Omental fat pad (tissue), 4 donors: Measurements from ENCODE around the gene TNPO2. TPM values are rescaled to one million over a fixed set of nuclear protein-coding genes. Genes with fewer than 3 reads are reported as not detected.

Experiments used
- ATAC-seq: fragments of 150-250 bp; one replicate; pipeline ENCODE4 v1.9.1; 2016; ENCODE audit warnings: mild to moderate bottlenecking, moderate library complexity; ENCODE audit not compliant: low FRiP score
- DNase-seq: peaks from one replicate; pipeline ENCODE4 v3.0.0-alpha.2; 2019; ENCODE audit warnings: low spot score
- small RNA-seq: library from RNA; depleted of rRNA; stranded (forward); fragments of <200 nt; gene quantifications from one replicate; pipeline ENCODE3, GENCODE V24; 2016
- total RNA-seq, 4 donors: library from RNA; depleted of rRNA; stranded (reverse); fragments of >200 nt; gene quantifications; one replicate each; pipeline ENCODE4 v1.1.0, GENCODE V29; 2016
- TF ChIP-seq, protein P1 (sequence below), 3 donors: fragments of 450-650 bp; IDR thresholded peaks; one replicate each; pipeline ENCODE4 v1.5.1; 2016 to 2017; ENCODE audit warnings: antibody characterized with exemption in 3 of 3, mild to moderate bottlenecking in 3 of 3, moderate library complexity in 2 of 3

The TNPO2 gene
- total RNA-seq, 4 donors from 2014 or later: 44.8 to 95.4 (median 55.8) TPM

- ATAC-seq (no peak), DNase-seq (no peak)
- TF ChIP-seq, protein P1, sequence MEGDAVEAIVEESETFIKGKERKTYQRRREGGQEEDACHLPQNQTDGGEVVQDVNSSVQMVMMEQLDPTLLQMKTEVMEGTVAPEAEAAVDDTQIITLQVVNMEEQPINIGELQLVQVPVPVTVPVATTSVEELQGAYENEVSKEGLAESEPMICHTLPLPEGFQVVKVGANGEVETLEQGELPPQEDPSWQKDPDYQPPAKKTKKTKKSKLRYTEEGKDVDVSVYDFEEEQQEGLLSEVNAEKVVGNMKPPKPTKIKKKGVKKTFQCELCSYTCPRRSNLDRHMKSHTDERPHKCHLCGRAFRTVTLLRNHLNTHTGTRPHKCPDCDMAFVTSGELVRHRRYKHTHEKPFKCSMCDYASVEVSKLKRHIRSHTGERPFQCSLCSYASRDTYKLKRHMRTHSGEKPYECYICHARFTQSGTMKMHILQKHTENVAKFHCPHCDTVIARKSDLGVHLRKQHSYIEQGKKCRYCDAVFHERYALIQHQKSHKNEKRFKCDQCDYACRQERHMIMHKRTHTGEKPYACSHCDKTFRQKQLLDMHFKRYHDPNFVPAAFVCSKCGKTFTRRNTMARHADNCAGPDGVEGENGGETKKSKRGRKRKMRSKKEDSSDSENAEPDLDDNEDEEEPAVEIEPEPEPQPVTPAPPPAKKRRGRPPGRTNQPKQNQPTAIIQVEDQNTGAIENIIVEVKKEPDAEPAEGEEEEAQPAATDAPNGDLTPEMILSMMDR (IDR thresholded peaks at IDR 0.05): no peak
These were observed 65.8 kb downstream of the TNPO2 start for GRCh38 chr19:12657966-12658365.

DNA sequence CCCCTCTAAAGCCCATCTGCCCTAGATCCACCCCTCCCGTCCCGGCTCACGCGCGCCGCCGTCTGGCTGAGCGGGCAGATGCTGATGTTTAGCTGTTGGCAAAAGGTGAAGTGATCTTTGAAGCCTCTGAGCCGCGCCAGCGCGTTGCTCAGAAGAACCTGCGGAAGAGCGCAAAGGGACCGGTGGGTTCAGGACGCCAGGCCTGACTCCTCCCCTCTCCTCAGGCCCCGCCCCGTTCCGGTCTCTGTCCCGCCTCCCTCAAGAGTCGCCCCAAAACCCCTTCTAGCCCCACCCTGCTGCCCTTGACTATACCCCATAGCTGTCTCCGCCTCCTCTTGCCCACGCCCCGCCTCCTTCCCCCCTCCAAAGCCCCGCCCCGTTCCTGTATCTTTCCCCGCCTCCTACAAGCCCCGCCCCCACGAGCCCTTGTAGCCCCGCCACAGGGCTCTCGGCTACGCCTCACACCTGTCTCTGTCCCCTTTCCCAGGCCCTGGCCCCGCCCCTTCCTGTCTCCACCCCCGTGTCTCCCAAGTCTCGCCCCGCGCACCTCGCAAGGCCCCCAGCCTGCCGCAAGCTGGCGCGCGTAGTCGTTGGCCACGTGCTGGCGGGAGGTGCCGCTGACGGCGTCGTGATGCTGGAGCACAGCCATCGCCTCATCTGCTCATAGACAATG is 66.7 kb downstream of the TNPO2 start:
- TF ChIP-seq, protein P1 (IDR thresholded peaks at IDR 0.05): no peak
- no peak for ATAC-seq

DNA sequence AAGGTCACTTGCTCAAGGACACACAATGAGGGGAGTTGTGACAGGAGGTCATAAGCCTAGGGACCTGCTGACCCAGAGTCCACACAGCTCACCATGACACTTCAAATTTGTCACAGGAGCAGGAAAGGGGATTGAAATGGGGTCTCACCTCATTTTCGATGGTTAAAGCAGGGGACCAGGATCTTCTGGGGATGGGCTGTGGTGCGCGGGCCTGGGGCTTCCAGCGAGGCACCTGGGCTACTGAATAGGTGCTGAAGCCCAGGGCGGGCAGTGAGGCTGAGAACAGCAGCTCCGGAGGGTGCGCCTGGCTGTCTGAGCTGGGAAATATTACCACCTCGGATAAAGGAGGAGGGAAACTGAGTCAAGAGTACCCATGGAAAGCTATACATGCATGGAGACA is 68.2 kb downstream of the TNPO2 start:
- DNase-seq (no peak), ATAC-seq (no peak)
- TF ChIP-seq, protein P1 (IDR thresholded peaks at IDR 0.05): no peak

More for the DNA sequence above, 66.7 kb downstream of the TNPO2 start:
- no peak for DNase-seq

GRCh38 chr19:12652219-12652618 is 71.5 kb downstream of the TNPO2 start:
- TF ChIP-seq, protein P1 (IDR thresholded peaks at IDR 0.05): no peak
- ATAC-seq (no peak), DNase-seq (no peak)

DNA sequence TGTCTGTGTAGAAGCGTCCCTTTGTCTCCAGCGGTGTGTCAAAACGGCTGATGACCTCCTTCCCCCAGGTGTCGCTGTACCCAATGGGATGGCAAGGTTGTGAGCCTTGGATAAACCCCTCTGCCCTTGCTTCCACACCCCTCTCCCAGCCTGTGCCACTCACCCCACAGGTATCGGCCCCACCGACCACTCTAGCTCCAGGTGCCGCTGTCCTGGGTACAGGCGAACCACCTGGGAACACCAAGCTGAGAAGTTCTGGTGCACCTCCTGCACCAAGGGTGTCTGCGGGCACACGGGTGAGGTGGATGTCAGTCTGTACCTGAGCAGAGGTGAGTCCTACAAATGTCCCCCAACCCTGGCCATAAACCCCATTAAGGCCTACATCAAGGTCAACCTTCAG is 73.8 kb downstream of the TNPO2 start:
- no peak for ATAC-seq
- TF ChIP-seq, protein P1 (IDR thresholded peaks at IDR 0.05): no peak
- DNase-seq: no peak

Small RNAs within 50 kb of the gene (small RNA-seq; reads per million reads assigned to genes)
- 360 reads per million, percentile 98 among the genes with 10 or more reads in this experiment for gene SNORD41

Other genes starting within 250 kb of the TNPO2 start
- 1 to 10 TPM; 1.8 to 4.6 (median 2.4) TPM for gene ZNF709, start 239.1 kb downstream of the TNPO2 start, total RNA-seq
- 10 to 100 TPM in 2 of 4 donors, 1 to 10 TPM in 2; 5.9 to 16.1 (median 8.3) TPM for gene ZNF564, start 172.4 kb downstream of the TNPO2 start, total RNA-seq
- gene ZNF490, start 113.1 kb downstream of the TNPO2 start, total RNA-seq: 1 to 10 TPM; 3.6 to 6.3 (median 4.7) TPM
- 10 to 100 TPM; 12.9 to 23.3 (median 16.3) TPM for gene ZNF791, start 113.0 kb downstream of the TNPO2 start, total RNA-seq
- 100 to 1,000 TPM in 1 of 4 donors, 10 to 100 TPM in 3; 63.8 to 104 (median 74.6) TPM for gene MAN2B1, start 57.2 kb downstream of the TNPO2 start, total RNA-seq
- gene WDR83, start 57.1 kb downstream of the TNPO2 start, total RNA-seq: 10 to 100 TPM in 1 of 4 donors, 1 to 10 TPM in 3; 7.1 to 10.2 (median 8.5) TPM
- gene DHPS, start 42.1 kb downstream of the TNPO2 start, total RNA-seq: 100 to 1,000 TPM in 1 of 4 donors, 10 to 100 TPM in 3; 68.5 to 119 (median 80.9) TPM
- gene GNG14, start 35.9 kb downstream of the TNPO2 start, total RNA-seq: not detected
- 1 to 10 TPM; 3.2 to 5.6 (median 4.4) TPM for gene FBXW9, start 27.3 kb downstream of the TNPO2 start, total RNA-seq
- 100 to 1,000 TPM; 309 to 348 (median 323) TPM for gene TRIR, start 10.8 kb upstream of the TNPO2 start, total RNA-seq
- gene GET3, start 13.6 kb upstream of the TNPO2 start, total RNA-seq: 10 to 100 TPM; 36.6 to 55.4 (median 48.9) TPM
- not detected for gene BEST2, start 27.9 kb upstream of the TNPO2 start, total RNA-seq
- gene HOOK2, start 51.6 kb upstream of the TNPO2 start, total RNA-seq: 10 to 100 TPM; 26.9 to 71.3 (median 56.3) TPM
- 1,000 to 10,000 TPM in 2 of 4 donors, 100 to 1,000 TPM in 2; 852 to 2,498 (median 1,079) TPM for gene JUNB, start 67.6 kb upstream of the TNPO2 start, total RNA-seq
- gene PRDX2, start 77.9 kb upstream of the TNPO2 start, total RNA-seq: 100 to 1,000 TPM; 165 to 320 (median 219) TPM
- gene THSD8, start 78.1 kb upstream of the TNPO2 start, total RNA-seq: not detected
- 10 to 100 TPM in 1 of 4 donors, 1 to 10 TPM in 3; 2.8 to 10.4 (median 5.9) TPM for gene RNASEH2A, start 82.7 kb upstream of the TNPO2 start, total RNA-seq
- gene RTBDN, start 110.6 kb upstream of the TNPO2 start, total RNA-seq: not detected
- not detected for gene MAST1, start 114.6 kb upstream of the TNPO2 start, total RNA-seq
- gene DNASE2, start 157.5 kb upstream of the TNPO2 start, total RNA-seq: 10 to 100 TPM; 24.6 to 36.9 (median 28.4) TPM
- gene KLF1, start 163.3 kb upstream of the TNPO2 start, total RNA-seq: under 1 TPM in 1 of 4 donors, not detected in 3; 0.69 TPM
- 10 to 100 TPM; 36.1 to 51.4 (median 45.2) TPM for gene GCDH, start 167.2 kb upstream of the TNPO2 start, total RNA-seq
- gene SYCE2, start 195.4 kb upstream of the TNPO2 start, total RNA-seq: not detected
- 10 to 100 TPM; 31.1 to 61.1 (median 38.2) TPM for gene FARSA, start 209.8 kb upstream of the TNPO2 start, total RNA-seq
- 100 to 1,000 TPM; 349 to 570 (median 439) TPM for gene CALR, start 214.7 kb upstream of the TNPO2 start, total RNA-seq
- gene RAD23A, start 221.9 kb upstream of the TNPO2 start, total RNA-seq: 100 to 1,000 TPM in 1 of 4 donors, 10 to 100 TPM in 3; 65.6 to 119 (median 91.1) TPM
- 10 to 100 TPM; 27.2 to 37.7 (median 32.8) TPM for gene GADD45GIP1, start 233.3 kb upstream of the TNPO2 start, total RNA-seq
- under 1 TPM in 1 of 4 donors, not detected in 3; 0.56 TPM for gene DAND5, start 245.6 kb upstream of the TNPO2 start, total RNA-seq